H1 (cell line): Measurements from ENCODE around the gene AHI1. TPM values are rescaled to one million over a fixed set of nuclear protein-coding genes. Genes with fewer than 3 reads are reported as not detected.

Experiments
- CTCF ChIA-PET: fragments of 300-600 bp; sonication (Branson Sonifier 250); formaldehyde crosslinking; loops from one replicate; lab custom pipeline; 2021; ENCODE audit not compliant: partially characterized antibody; lab: Charles Lee
- POLR2A ChIA-PET: fragments of 300-600 bp; sonication (Branson Sonifier 250); formaldehyde crosslinking; loops from one replicate; lab custom pipeline; 2021; ENCODE audit warnings: inconsistent platforms; ENCODE audit not compliant: partially characterized antibody; lab: Charles Lee
- DNase-seq, 2 experiments: peaks; one replicate each; pipeline versions ENCODE4 v3.0.0 to v3.0.0-alpha.2; 2010 to 2022; ENCODE audit warnings: low spot score in 2 of 2, low read depth in 1 of 2, mixed read lengths in 1 of 2
- FAIRE-seq: peaks from 2 replicates; lab custom pipeline; 2011; peaks lifted over from hg19 to GRCh38; lab: Jason Lieb, UNC
- H2AFZ ChIP-seq: 2 replicates; pipeline ENCODE4 v1.8.1; 2012; ENCODE audit warnings: low read length, inconsistent platforms
- H2AK5ac ChIP-seq: 2 replicates; pipeline ENCODE4 v1.6.1; 2013; ENCODE audit warnings: low read depth, low read length
- H2BK120ac ChIP-seq: replicated peaks from 2 replicates; pipeline ENCODE3; 2013; ENCODE audit warnings: low read depth, low read length, inconsistent platforms
- H2BK12ac ChIP-seq: 2 replicates; pipeline ENCODE4 v1.6.1; 2013; ENCODE audit warnings: low read depth, low read length
- H2BK15ac ChIP-seq: 2 replicates; pipeline ENCODE4 v1.6.1; 2013; ENCODE audit warnings: low read length
- H2BK20ac ChIP-seq: 2 replicates; pipeline ENCODE4 v1.6.1; 2013; ENCODE audit warnings: low read length
- H2BK5ac ChIP-seq: 2 replicates; pipeline ENCODE4 v1.6.1; 2013; ENCODE audit warnings: low read depth, low read length
- H3K14ac ChIP-seq: 2 replicates; pipeline ENCODE4 v1.6.1; 2013; ENCODE audit warnings: inconsistent platforms; ENCODE audit not compliant: insufficient read length
- H3K18ac ChIP-seq: 2 replicates; pipeline ENCODE4 v1.6.1; 2013; ENCODE audit warnings: low read length; ENCODE audit errors: extremely low read depth
- H3K23ac ChIP-seq: 2 replicates; pipeline ENCODE4 v1.6.1; 2013; ENCODE audit warnings: inconsistent platforms; ENCODE audit not compliant: insufficient read length
- H3K23me2 ChIP-seq: 2 replicates; pipeline ENCODE4 v1.6.1; 2013; ENCODE audit warnings: low read depth, low read length
- H3K27ac ChIP-seq: 2 replicates; pipeline ENCODE4 v1.6.1; 2011; ENCODE audit warnings: low read depth, low read length, inconsistent platforms
- H3K27me3 ChIP-seq, 4 experiments: replicated peaks in 1 of 4; 1 replicate in 1 of 4; 2 replicates in 3 of 4; pipeline versions ENCODE4 v1.6.1 to v1.8.1; 2011 to 2013; ENCODE audit warnings: low read length in 3 of 4, mild to moderate bottlenecking in 3 of 4, inconsistent platforms in 2 of 4, mixed read lengths in 2 of 4, moderate library complexity in 1 of 4; ENCODE audit not compliant: control insufficient read depth in 3 of 4, insufficient read depth in 3 of 4; ENCODE audit errors: extremely low read depth in 1 of 4
- H3K36me3 ChIP-seq, 4 experiments: 2 replicates each; pipeline versions ENCODE4 v1.6.1 to v1.8.1; 2011 to 2013; ENCODE audit warnings: mild to moderate bottlenecking in 4 of 4, low read length in 3 of 4, moderate library complexity in 2 of 4, control low read depth in 1 of 4, inconsistent platforms in 1 of 4; ENCODE audit not compliant: insufficient read depth in 4 of 4, control insufficient read depth in 2 of 4
- H3K4ac ChIP-seq: replicated peaks from 2 replicates; pipeline ENCODE3; 2013; ENCODE audit warnings: low read length, low read depth, mixed read lengths, inconsistent platforms; ENCODE audit not compliant: insufficient read length
- H3K4me1 ChIP-seq, 4 experiments: replicated peaks in 1 of 4; 1 replicate in 1 of 4; 2 replicates in 3 of 4; pipeline versions ENCODE4 v1.6.1 to v1.8.1; 2011 to 2013; ENCODE audit warnings: low read length in 3 of 4, inconsistent platforms in 2 of 4, mixed read lengths in 1 of 4; ENCODE audit not compliant: insufficient read depth in 4 of 4, control insufficient read depth in 3 of 4
- H3K4me2 ChIP-seq, 2 experiments: 2 replicates each; pipeline versions ENCODE4 v1.6.1 to v1.8.1; 2011 to 2013; ENCODE audit warnings: low read depth in 2 of 2, low read length in 2 of 2, control low read depth in 1 of 2, inconsistent platforms in 1 of 2, mild to moderate bottlenecking in 1 of 2; ENCODE audit not compliant: insufficient read depth in 1 of 2
- H3K4me3 ChIP-seq, 4 experiments: fragments of 200-600, 300-600 bp in 1 of 4; sonication (generic), shearing (Covaris generic), sonication (Bioruptor Twin) in 1 of 4; 2 replicates each; pipeline versions ENCODE4 v1.5.1 to v1.8.1; 2011 to 2016; ENCODE audit warnings: low read length in 4 of 4, low read depth in 3 of 4, control low read depth in 2 of 4, inconsistent platforms in 2 of 4, mild to moderate bottlenecking in 2 of 4, mixed read lengths in 1 of 4, moderate library complexity in 1 of 4; ENCODE audit not compliant: insufficient read depth in 2 of 4; ENCODE audit errors: extremely low read depth in 1 of 4
- H3K56ac ChIP-seq: replicated peaks from 2 replicates; pipeline ENCODE3; 2013; ENCODE audit warnings: low read depth, mild to moderate bottlenecking, mixed read lengths, low read length, inconsistent platforms; ENCODE audit not compliant: insufficient read length
- H3K79me1 ChIP-seq: 2 replicates; pipeline ENCODE4 v1.6.1; 2013; ENCODE audit warnings: low read depth, low read length, control low read depth
- H3K79me2 ChIP-seq, 2 experiments: 2 replicates each; pipeline versions ENCODE4 v1.6.1 to v1.8.1; 2012 to 2013; ENCODE audit warnings: low read length in 2 of 2, mild to moderate bottlenecking in 2 of 2, inconsistent platforms in 1 of 2; ENCODE audit not compliant: insufficient read depth in 2 of 2, control insufficient read depth in 1 of 2
- H3K9ac ChIP-seq, 4 experiments: replicated peaks in 1 of 4; 1 replicate in 1 of 4; 2 replicates in 3 of 4; pipeline versions ENCODE4 v1.6.1 to v1.8.1; 2011 to 2013; ENCODE audit warnings: low read depth in 3 of 4, low read length in 3 of 4, control low read depth in 2 of 4, mild to moderate bottlenecking in 2 of 4, moderate library complexity in 2 of 4, inconsistent platforms in 1 of 4; ENCODE audit errors: extremely low read depth in 1 of 4
- H3K9me3 ChIP-seq, 2 experiments: 2 replicates each; pipeline versions ENCODE4 v1.6.1 to v1.8.1; 2012 to 2013; ENCODE audit warnings: mild to moderate bottlenecking in 2 of 2, moderate library complexity in 2 of 2, control low read depth in 1 of 2, inconsistent platforms in 1 of 2, low read depth in 1 of 2, low read length in 1 of 2, mixed read lengths in 1 of 2; ENCODE audit not compliant: insufficient read depth in 2 of 2
- H4K20me1 ChIP-seq, 2 experiments: replicated peaks in 1 of 2; 2 replicates each; pipeline versions ENCODE3 to v1.8.1; 2011 to 2013; ENCODE audit warnings: inconsistent platforms in 2 of 2, low read length in 2 of 2, mild to moderate bottlenecking in 1 of 2; ENCODE audit not compliant: insufficient read depth in 2 of 2, control insufficient read depth in 1 of 2
- H4K5ac ChIP-seq: 2 replicates; pipeline ENCODE4 v1.6.1; 2013; ENCODE audit warnings: low read length, low read depth, mixed read lengths, inconsistent platforms; ENCODE audit not compliant: insufficient read length
- H4K8ac ChIP-seq: 2 replicates; pipeline ENCODE4 v1.8.0; 2013; ENCODE audit warnings: mild to moderate bottlenecking, moderate library complexity, low read length, inconsistent platforms; ENCODE audit not compliant: insufficient read depth; ENCODE audit errors: extremely low read depth
- H4K91ac ChIP-seq: replicated peaks from 2 replicates; pipeline ENCODE3; 2013; ENCODE audit warnings: low read length, mixed read lengths, inconsistent platforms; ENCODE audit not compliant: insufficient read length
- ASH2L ChIP-seq: fragments of 200-600, 300-600 bp; sonication (generic); IDR thresholded peaks from one replicate; pipeline ENCODE4 v1.7.1; 2017; ENCODE audit warnings: low read length
- BCL11A ChIP-seq, 2 experiments: IDR thresholded peaks; one replicate each; pipeline ENCODE4 v1.6.1; 2011; ENCODE audit warnings: low read depth in 2 of 2, low read length in 2 of 2, mild to moderate bottlenecking in 2 of 2
- POLR2A ChIP-seq, 2 experiments: IDR thresholded peaks; 1 replicate in 1 of 2; 2 replicates in 1 of 2; pipeline ENCODE4 v1.6.1; 2011; ENCODE audit warnings: low read depth in 2 of 2, low read length in 2 of 2, mild to moderate bottlenecking in 2 of 2; ENCODE audit errors: control extremely low read depth in 1 of 2
- RFX5 ChIP-seq: IDR thresholded peaks from 2 replicates; pipeline ENCODE4 v1.6.1; 2011; ENCODE audit warnings: low read depth, low read length, improper control_type of control experiment, borderline replicate concordance
- SP2 ChIP-seq: IDR thresholded peaks from 2 replicates; pipeline ENCODE4 v1.6.1; 2012; ENCODE audit warnings: mild to moderate bottlenecking, low read length, inconsistent platforms
- TBP ChIP-seq: IDR thresholded peaks from 2 replicates; pipeline ENCODE4 v1.6.1; 2011; ENCODE audit warnings: low read depth, low read length, improper control_type of control experiment
- ZNF274 ChIP-seq: IDR thresholded peaks from 2 replicates; pipeline ENCODE4 v1.7.0; 2012; ENCODE audit warnings: low read length, borderline replicate concordance; ENCODE audit errors: extremely low read depth
- WGBS, 2 experiments: shearing (Covaris generic) in 1 of 2; methylation state at CpG; one replicate each; pipeline versions ENCODE4 v1.1.6 to v1.1.7; 2013 to 2015; ENCODE audit warnings: low lambda C conversion rate in 2 of 2, mixed read lengths in 2 of 2, inconsistent platforms in 1 of 2, low coverage in 1 of 2, missing lambda C conversion rate in 1 of 2; ENCODE audit not compliant: insufficient replicate concordance in 2 of 2, insufficient coverage in 1 of 2, insufficient read length in 1 of 2; ENCODE audit errors: extremely low coverage in 1 of 2, missing lambda C conversion rate in 1 of 2; 5-methylcytosine and 5-hydroxymethylcytosine counted together
- polyA plus RNA-seq, 7 experiments: library from polyadenylated mRNA; depleted of rRNA in 3 of 7; stranded (reverse) in 5 of 7; unstranded in 2 of 7; fragments of >200 nt in 5 of 7; fragments of 200-250 nt in 2 of 7; gene quantifications; 1 replicate in 5 of 7; 2 replicates in 1 of 7; 4 replicates in 1 of 7; pipeline versions ENCODE4 v1.2.1 to v1.2.3, GENCODE V29; 2011 to 2013; ENCODE audit warnings: missing spikeins in 2 of 7, mixed read lengths in 2 of 7
- total RNA-seq: library from RNA; stranded (reverse); fragmentation: NEBNext Ultra II Directional; extraction: Animal tissue kit (Norgen Biotek cat#: 25700); gene quantifications from 2 replicates; pipeline ENCODE4 v1.2.1, GENCODE V29; 2021
- TF ChIP-seq, protein P1 (sequence below): IDR thresholded peaks from 2 replicates; pipeline ENCODE4 v1.6.1; 2012; ENCODE audit warnings: inconsistent platforms
- TF ChIP-seq, protein P2 (sequence below), 3 experiments: IDR thresholded peaks; 1 replicate in 2 of 3; 2 replicates in 1 of 3; pipeline versions ENCODE4 v1.5.1 to v1.6.1; 2011; ENCODE audit warnings: low read length in 3 of 3, mild to moderate bottlenecking in 3 of 3, inconsistent platforms in 2 of 3, low read depth in 1 of 3, moderate library complexity in 1 of 3; ENCODE audit not compliant: insufficient read depth in 1 of 3; ENCODE audit errors: control extremely low read depth in 1 of 3
- TF ChIP-seq, protein P3 (sequence below): IDR thresholded peaks from 2 replicates; pipeline ENCODE4 v1.6.1; 2012; ENCODE audit warnings: low read length, inconsistent platforms

AHI1 gene
- total and polyA plus RNA-seq, 2 of the 8 experiments (the other 6 are each of a cell fraction or from before 2014, with no cell fraction given): 4.2 to 19.6 TPM

DNA sequence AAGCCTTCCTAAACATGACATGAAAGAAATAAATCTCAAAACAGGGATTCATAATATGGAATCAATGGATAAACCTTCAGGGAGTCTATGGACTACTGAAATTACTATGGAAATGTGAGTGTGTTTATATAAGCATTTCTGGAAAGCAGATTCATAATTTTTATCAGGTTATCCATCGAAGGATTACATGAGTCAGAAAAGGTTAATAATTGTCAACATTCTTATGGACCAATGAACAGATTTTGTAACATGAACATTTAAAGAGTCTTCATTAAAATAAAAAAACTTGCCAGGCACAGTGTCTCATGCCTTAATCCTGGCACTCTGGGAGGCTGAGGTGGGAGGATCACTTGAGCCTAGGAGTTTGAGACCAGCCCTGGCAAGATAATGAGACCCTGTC is 84.8 kb downstream of the AHI1 start:
- Histone ChIP-seq H4K5ac (no peak overlapping the region), H3K79me1 (no peaks in the 10 kb centered on the region), H4K20me1 (no peaks in the 10 kb centered on the region), H3K18ac (no peak overlapping the region), H4K91ac (no peak overlapping the region), H2BK20ac (no peak overlapping the region), H2AFZ (no peak overlapping the region), H2AK5ac (no peak overlapping the region), H4K8ac (no peak overlapping the region), H2BK120ac (no peak overlapping the region), H2BK15ac (no peak overlapping the region), H3K4me2 (no peak overlapping the region), H3K36me3 (peaks cover 0 to 3% (median 0%) of the 10 kb centered on the region in 4 experiments; a peak in 1 of 8 replicates), H3K79me2 (no peaks in the 10 kb centered on the region), H2BK12ac (no peak overlapping the region), H3K9me3 (no peaks in the 10 kb centered on the region), H3K23me2 (no peaks in the 10 kb centered on the region), H3K27ac (no peak overlapping the region), H3K23ac (no peak overlapping the region), H3K9ac (no peak overlapping the region), H3K14ac (no peak overlapping the region), H2BK5ac (no peak overlapping the region), H3K4me1 (no peaks in the 10 kb centered on the region), H3K4ac (no peak overlapping the region), H3K4me3 (no peak overlapping the region), H3K27me3 (no peaks in the 10 kb centered on the region), H3K56ac (no peak overlapping the region)
- ChIA-PET CTCF (interaction anchor here (0.7 to 1.1 kb wide), 3 partner anchors 12 to 250 kb away, joined by 3 read pairs; no protein-coding TSS in a partner anchor), POLR2A (no interaction called here)
- WGBS, 2 experiments: 92% methylated on average over 1 of the region's 1 CpG; no CpG with 5 or more reads in 1 of the 2 experiments
- FAIRE-seq (no peak), DNase-seq (no peak)
- TF ChIP-seq BCL11A (IDR thresholded peaks at IDR 0.05; ENCODE audit: low read depth in 2 of 2, low read length in 2 of 2): no peak
- no peak for TF ChIP-seq ZNF274
- TF ChIP-seq POLR2A (IDR thresholded peaks at IDR 0.05; ENCODE audit: control extremely low read depth in 1 of 2, low read depth in 2 of 2, low read length in 2 of 2): no peak
- TF ChIP-seq, protein P1, sequence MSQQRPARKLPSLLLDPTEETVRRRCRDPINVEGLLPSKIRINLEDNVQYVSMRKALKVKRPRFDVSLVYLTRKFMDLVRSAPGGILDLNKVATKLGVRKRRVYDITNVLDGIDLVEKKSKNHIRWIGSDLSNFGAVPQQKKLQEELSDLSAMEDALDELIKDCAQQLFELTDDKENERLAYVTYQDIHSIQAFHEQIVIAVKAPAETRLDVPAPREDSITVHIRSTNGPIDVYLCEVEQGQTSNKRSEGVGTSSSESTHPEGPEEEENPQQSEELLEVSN: no peak
- no peak for TF ChIP-seq ASH2L
- no peak for TF ChIP-seq RFX5
- TF ChIP-seq, protein P2, sequence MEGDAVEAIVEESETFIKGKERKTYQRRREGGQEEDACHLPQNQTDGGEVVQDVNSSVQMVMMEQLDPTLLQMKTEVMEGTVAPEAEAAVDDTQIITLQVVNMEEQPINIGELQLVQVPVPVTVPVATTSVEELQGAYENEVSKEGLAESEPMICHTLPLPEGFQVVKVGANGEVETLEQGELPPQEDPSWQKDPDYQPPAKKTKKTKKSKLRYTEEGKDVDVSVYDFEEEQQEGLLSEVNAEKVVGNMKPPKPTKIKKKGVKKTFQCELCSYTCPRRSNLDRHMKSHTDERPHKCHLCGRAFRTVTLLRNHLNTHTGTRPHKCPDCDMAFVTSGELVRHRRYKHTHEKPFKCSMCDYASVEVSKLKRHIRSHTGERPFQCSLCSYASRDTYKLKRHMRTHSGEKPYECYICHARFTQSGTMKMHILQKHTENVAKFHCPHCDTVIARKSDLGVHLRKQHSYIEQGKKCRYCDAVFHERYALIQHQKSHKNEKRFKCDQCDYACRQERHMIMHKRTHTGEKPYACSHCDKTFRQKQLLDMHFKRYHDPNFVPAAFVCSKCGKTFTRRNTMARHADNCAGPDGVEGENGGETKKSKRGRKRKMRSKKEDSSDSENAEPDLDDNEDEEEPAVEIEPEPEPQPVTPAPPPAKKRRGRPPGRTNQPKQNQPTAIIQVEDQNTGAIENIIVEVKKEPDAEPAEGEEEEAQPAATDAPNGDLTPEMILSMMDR (IDR thresholded peaks at IDR 0.05; ENCODE audit: control extremely low read depth in 1 of 3, insufficient read depth in 1 of 3, low read depth in 1 of 3, low read length in 3 of 3): no peak
- TF ChIP-seq SP2: no peak
- TF ChIP-seq, protein P3, sequence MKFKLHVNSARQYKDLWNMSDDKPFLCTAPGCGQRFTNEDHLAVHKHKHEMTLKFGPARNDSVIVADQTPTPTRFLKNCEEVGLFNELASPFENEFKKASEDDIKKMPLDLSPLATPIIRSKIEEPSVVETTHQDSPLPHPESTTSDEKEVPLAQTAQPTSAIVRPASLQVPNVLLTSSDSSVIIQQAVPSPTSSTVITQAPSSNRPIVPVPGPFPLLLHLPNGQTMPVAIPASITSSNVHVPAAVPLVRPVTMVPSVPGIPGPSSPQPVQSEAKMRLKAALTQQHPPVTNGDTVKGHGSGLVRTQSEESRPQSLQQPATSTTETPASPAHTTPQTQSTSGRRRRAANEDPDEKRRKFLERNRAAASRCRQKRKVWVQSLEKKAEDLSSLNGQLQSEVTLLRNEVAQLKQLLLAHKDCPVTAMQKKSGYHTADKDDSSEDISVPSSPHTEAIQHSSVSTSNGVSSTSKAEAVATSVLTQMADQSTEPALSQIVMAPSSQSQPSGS: no peak
- TF ChIP-seq TBP: no peak
